ENCODE measurements around the gene ETV2.
"Not testable (repeated sequence)": the region's sequence is repeated elsewhere in the genome, so short reads cannot be mapped to it uniquely, and the experiment has no call there.

Gene ETV2

DNA sequence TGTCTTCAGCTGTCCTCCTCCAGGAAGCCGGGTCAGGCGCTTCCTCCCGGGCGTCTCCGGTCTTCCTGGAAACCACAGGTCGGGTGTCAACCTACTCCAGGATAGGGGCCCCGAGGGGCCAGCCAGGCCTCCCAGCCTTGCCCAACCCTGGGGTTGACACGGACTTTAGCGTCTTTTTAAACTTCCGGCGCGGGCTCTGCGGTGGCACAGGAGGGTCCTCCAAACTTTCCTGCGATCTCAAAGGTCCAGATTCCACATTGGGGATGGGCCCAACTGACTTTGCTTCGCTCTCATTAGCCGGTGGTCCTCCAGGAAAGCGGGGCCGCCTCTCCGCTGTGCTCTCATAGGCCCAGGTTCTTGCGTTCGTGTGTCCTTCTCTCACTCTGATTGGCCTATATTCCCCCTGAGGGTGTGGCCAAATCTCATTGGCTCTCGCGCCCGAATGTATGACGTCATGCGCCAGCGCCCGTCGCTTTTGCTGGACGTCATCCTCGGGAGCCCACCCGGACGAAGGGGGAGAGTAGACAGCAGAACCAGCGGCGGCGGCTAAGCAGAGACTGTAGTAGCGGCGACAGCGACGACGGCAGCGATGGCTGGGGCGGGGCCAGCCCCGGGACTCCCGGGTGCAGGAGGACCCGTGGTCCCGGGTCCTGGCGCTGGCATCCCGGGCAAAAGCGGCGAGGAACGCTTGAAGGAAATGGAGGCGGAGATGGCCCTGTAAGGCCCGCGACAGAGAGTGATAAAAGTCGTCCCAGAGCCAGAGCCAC lies 12.8 kb upstream of the ETV2 start, which contains the start of gene RBM42:
Gene RBM42, plus strand, starts transcription at position 472 of the 767 bp plus-strand sequence. Its CDS starts 118 bp downstream, at position 590.
- peak; percentile 96 for DNase-seq

DNA sequence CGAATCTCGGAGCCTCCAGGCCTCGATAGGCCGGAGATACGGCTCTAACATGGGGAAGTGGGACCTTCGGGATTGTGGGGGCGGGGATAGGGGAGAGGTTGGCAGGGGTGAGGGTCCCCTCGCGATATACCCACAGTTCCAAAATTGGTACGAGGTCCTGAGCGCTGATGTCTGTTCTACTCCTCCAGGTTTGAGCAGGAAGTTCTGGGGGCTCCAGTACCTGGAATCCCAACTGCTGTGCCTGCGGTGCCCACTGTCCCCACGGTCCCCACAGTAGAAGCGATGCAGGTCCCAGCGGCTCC lies 12.3 kb upstream of the ETV2 start:
- no peak for DNase-seq

DNA sequence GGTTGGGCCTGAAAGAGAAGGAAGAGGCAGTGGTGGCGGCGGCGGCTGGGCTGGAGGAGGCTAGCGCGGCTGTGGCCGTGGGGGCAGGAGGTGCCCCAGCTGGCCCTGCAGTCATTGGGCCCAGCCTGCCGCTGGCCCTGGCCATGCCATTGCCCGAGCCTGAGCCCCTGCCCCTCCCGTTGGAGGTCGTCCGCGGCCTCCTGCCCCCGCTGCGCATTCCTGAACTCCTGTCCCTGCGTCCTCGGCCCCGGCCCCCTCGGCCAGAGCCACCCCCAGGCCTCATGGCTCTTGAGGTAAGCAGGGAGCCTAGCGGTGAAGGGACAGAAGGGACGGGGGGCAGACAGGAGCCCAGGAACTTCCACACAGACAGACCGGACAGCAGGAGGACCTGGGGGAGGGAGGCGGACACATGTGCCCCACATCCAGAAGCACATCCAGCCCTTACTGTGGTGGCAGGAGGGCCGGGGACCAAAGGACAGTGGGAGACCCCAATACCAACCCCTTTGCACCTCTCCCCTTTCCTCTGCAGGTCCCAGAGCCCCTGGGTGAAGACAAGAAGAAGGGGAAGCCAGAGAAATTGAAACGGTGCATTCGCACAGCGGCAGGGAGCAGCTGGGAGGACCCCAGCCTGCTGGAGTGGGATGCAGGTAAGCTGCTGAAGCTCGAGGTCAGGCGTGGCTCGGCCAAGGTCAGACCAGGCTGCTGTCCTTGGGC lies 7.7 kb upstream of the ETV2 start:
- no peak for DNase-seq

DNA sequence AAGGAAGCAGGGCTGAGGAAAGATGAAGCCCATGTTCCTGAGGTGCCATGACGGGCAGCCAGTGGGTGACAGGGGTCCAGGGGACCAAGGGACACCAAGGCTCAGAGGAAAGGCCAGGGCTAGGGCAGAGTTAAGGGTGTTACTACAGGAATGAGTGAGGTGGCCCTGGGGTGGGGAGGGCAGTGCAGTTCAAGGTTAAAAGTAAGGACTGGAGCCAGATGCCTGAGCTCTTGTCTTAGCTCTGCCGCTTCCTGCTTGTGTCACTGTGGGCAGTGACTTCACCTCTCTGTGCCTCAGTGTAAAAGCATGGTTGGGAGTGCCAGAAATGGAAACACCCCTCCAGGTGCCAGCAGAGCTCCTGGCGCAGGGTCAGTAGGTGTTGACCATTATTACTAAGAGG lies 4.9 kb upstream of the ETV2 start:
- DNase-seq = no peak

DNA sequence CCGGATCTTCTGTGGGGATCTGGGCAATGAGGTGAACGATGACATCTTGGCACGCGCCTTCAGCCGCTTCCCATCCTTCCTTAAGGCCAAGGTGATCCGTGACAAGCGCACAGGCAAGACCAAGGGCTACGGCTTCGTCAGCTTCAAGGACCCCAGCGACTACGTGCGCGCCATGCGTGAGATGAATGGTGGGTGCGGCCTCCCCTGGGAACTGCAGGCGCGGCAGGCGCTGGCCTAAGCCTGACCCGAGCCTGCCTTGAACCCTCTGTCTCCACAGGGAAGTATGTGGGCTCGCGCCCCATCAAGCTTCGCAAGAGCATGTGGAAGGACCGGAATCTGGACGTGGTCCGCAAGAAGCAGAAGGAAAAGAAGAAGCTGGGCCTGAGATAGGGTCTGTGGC lies 4.4 kb upstream of the ETV2 start:
- DNase-seq = no peak

DNA sequence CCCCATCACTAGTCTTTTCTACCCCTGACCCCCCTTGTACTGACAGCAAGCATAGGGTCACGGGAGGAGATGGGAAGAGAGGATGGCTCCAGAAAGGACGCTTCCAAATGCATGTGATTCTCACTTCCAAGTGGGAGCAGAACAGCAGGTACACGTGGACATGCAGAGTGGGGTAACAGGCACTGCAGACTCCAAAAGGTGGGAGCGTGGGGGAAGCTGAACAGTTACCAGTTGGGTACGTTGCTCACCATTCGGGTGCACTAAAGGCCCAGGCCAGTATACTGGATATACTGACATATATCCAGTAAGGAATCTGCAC lies 2.3 kb upstream of the ETV2 start:
- no peak for DNase-seq

DNA sequence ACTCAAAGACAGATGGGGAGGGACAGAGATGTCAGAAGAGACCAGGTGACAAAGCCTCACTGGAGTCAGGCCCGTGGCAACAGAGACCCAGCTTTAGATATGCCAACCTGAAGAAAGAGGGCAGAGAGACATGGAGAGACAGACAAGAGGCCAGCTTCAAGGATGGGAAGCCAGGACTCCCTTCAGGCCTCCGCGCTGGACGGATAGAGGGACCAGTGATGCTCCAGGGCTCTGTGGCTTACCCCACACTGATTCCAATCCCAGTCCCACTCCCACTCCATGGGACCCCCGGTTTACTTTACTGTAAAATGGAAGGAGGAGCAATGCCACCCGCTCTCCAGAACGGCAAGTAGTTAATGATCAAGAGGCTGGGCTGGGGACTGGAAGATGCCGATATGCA lies 1.7 kb upstream of the ETV2 start:
- DNase-seq = no peak

DNA sequence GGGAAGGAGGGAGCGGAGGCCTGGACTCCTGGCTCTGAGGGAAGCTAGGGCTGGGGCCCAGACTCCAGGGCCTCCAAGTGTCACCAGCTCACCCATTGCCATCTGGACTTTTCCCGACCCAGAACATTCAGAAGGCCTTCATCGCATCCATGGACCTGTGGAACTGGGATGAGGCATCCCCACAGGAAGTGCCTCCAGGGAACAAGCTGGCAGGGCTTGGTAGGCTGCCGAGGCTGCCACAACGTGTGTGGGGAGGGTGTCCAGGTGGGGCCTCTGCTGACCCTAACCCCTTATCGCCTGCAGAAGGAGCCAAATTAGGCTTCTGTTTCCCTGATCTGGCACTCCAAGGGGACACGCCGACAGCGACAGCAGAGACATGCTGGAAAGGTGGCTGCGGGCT lies 767 bp downstream of the ETV2 start:
- no peak for DNase-seq

DNA sequence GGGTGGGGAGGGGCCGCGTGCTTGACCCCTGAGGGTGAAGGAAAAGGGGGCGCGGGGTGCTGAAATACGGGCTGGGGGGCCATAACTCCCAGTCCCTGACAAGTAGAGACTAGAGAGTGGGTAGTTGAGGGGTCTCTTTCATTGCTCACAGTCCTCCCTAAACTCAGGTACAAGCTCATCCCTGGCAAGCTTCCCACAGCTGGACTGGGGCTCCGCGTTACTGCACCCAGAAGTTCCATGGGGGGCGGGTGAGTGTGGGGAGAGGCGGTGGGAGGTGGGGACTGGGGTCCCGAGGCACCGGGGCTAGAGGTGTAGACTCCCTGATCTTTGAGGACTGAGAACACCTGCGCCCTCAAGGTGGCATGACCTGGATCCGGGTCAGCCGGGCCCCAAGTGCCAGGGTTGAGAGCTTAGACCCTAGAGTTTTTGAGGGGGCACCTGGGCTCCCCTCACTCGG lies 1.3 kb downstream of the ETV2 start:
- DNase-seq = no peak

DNA sequence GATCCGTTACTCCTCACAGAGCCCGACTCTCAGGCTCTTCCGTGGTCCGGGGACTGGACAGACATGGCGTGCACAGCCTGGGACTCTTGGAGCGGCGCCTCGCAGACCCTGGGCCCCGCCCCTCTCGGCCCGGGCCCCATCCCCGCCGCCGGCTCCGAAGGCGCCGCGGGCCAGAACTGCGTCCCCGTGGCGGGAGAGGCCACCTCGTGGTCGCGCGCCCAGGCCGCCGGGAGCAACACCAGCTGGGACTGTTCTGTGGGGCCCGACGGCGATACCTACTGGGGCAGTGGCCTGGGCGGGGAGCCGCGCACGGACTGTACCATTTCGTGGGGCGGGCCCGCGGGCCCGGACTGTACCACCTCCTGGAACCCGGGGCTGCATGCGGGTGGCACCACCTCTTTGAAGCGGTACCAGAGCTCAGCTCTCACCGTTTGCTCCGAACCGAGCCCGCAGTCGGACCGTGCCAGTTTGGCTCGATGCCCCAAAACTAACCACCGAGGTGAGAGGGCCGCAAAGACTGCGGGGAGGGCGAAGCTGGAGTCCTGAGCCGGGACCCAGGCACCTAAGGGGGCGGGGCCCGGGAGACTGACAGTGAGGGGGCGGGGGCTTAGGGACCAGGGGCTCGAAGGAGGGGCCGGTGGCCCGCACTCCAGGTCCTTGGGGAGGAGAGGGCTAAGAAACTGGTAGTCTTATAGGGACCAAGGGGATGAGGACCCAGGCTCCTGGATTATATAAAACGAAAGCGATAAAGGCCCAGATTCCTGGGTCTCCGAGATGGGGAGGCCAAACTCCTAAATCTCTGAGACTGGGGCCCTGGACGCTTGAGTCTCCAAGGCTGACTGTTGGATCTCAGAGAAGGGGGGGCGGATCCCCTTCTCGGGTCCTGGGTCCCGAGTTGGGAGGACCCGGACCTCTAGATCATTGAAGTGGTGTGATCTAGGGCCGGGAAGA lies 2.0 kb downstream of the ETV2 start:
- DNase-seq = peak; percentile 71

DNA sequence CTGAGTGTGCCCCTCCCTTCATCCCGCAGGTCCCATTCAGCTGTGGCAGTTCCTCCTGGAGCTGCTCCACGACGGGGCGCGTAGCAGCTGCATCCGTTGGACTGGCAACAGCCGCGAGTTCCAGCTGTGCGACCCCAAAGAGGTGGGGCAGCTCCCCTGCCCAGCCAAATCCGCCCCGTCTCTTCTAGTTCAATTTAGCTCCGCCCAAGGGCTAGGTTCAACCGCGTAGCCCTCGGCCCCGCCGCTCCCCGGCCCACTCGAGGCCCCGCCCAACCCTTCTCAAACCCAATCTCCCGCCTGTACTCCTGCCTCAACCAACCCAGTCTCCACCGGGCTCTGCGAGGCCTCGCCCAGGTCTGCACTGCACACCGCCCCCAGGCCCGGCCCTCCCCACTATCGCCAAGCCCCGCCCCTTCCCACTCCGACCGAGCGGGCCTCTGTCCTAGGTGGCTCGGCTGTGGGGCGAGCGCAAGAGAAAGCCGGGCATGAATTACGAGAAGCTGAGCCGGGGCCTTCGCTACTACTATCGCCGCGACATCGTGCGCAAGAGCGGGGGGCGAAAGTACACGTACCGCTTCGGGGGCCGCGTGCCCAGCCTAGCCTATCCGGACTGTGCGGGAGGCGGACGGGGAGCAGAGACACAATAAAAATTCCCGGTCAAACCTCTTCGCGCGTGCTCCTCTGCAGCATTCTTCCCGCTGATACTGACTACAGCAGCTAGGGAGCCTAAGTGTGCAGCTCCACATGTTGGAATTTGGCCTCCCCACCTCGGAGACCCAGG lies 2.9 kb downstream of the ETV2 start:
- DNase-seq = peak; percentile 94

DNA sequence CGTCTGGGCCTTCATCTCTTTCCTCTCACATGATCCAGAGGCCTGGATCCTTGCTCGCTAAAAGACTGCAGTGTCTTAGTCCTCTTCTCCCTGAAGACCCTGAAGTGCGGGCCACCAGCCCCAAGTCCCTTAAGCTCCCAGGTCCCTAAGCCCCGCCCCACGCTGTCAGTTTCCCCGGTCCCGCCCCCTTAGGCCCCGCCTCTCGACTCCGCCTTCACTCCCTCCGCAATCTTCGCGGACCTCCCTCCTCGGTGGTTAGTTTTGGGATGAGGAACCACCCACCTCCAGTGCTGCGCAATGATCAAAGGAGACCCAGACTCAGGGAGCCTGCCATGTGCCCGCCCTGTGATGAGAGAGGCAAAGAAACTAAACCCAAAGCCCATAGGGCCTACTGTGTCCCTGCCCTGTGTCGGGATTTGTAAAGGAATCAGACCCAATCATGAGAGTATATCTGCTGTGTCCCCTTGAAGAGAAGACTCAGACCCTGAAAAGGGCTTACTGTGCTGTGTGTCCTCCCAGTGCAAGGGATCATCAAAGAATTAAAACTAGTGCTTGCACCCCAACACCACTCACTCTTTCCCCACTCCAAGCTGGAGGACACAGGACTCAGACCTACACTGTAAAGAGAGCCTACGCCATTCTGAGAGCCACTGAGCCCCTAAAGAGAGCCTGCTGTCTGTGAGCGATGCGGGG lies 3.6 kb downstream of the ETV2 start:
- DNase-seq = peak; percentile 56

DNA sequence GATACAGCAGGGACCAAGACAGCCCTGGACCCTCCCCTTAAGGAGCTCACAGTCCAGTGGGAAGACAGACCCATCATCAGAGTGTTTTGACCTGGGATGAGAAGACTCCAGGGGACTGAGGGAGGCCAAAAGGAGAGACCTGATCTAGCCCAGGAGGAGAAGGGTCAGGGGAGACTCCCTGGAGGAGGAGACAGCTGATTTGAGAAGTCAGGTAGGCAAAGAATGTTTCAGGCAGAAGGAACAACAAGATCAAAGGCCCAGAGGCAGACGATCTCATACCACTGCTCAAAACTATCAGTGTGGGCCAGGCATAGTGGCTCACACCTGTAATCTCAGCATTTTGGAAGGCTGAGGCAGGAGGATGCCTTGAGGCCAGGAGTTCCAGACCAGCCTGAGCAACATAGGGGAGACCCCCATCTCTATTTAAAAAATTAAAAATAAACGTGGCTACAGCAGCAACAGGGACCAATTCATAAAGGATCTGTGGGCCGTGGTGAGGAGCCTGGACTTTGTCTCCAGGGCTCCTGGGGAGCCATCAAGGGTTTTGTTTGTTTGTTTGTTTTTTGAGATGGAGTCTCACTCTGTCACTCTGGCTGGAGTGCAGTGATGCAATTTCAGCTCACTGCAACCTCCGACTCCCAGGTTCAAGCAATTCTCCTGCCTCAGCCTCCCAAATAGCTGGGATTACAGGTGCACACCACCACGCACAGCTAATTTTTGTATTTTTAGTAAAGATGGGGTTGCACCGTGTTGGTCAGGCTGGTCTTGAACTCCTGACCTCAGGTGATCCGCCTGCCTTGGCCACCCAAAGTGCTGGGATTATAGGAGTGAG lies 4.4 kb downstream of the ETV2 start:
- DNase-seq = no peak

DNA sequence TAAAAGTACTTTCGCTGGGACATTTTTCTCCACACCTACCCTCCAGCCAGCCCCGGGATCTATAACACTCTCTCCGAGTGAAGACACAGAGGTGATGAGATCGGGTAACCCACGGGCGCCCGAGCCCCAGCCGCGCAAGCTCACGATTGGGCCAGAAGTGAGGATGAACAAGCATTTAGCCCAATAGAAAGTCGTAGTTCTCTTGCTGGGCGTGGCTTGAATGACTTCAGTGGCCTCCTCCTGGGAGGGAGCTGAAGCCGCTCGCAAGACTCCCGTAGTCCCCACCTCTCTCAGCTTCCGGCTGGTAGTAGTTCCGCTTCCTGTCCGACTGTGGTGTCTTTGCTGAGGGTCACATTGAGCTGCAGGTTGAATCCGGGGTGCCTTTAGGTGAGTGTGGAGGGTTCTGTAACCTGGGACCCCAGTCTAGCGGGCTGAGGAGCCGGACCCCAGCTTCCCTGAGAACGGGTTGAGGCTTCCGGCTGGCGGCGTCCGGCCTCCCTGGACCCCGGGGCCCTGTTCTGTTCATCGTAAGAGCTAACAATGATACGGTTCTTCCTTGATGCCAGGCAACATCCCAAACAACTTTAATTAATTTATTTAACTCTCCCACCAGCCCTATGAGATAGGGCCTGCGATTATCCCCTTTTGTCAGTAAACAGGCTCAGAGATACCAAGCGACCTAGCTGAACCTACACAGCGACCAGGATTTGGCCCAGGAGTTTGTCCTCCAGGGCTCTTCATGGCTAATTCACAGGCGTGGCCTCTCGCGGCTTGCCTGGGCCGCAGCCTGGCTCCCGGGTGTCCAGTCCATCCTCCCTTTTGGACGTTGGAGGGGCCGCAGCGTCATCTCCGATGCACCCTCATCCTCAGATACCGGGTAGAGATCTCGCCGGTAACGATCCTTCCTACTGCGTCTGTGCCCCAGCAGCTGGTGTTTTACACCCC lies 6.7 kb downstream of the ETV2 start, which contains the start of gene COX6B1:
Gene COX6B1, plus strand, starts transcription at position 307 of the 945 bp plus-strand sequence. CDS start 2,921 bp downstream, outside the sequence.
- peak; percentile 98 for DNase-seq

DNA sequence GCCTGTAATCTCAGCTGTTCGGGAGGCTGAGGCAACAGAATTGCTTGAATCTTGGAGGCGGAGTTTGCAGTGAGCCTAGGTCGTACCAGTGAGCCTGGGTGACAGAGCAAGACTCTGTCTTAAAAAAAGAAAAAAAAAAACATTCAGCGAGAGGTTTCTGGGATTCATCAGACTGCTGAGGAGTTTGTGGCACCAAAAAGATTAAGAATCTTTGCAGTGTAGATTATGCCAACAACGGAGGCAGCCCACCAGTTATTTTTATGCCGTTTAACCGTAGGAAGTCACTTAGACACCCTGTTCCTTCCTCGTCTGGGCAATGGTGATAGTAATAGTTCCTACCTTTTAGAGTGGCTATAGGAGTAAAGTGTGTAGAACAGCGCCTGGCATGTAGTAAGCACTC lies 9.0 kb downstream of the ETV2 start:
- no peak for DNase-seq

DNA sequence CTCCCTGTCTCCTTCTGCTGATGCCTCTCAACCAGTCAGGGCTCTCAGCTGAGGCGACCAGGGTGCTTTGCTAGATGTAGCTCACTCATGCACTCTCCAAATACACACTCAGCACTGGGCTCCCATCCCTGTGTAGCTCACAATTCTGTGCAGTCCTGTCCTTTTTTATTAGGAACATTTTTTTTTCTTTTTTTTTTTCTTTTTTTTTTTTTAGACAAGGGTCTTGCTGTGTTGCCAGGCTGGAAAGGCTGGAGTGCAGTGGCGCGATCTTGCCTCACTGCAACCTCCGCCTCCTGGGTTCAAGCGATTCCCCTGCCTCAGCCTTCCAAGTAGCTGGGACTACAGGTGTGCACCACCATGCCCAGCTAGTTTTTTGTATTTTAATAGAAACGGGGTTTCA lies 13.3 kb downstream of the ETV2 start:
- DNase-seq = not testable (repeated sequence)

DNA sequence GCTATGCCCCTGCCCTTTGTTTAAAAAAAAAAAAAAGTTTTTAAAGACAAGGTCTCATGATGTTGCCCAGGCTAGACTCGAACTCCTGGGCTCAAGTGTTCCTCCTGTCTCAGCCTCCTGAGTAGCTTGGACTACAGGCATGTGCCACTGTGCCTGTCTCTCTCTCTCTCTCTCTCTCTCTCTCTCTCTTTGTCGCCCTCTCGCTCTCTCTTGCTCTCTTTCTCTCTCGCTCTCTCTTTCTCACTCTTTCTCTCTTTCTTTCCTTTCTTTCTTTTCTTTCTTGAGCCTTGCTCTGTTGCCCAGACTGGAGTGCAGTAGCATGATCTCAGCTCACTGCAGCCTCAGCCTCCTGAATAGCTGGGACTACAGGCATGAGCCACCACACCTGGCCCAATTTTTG lies 14.1 kb downstream of the ETV2 start:
- DNase-seq = no peak

DNA sequence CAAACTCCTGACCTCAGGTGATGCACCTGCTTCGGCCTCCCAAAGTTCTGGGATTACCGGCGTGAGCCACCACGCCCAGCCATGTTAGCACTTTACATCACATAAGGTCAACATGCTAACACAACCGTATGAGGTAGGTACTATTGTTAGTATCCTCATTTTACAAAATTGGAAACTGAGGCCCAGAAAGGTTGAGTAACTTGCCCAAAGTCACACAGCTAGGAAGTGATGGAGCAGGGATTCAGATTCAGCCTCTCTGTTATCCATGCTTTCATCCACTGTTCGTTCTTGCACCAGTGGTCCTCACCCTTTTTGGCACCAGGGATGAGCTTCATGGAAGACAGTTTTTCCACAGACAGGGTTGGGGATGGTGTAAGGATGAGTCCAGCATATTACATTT lies 15.2 kb downstream of the ETV2 start:
- DNase-seq = no peak

DNA sequence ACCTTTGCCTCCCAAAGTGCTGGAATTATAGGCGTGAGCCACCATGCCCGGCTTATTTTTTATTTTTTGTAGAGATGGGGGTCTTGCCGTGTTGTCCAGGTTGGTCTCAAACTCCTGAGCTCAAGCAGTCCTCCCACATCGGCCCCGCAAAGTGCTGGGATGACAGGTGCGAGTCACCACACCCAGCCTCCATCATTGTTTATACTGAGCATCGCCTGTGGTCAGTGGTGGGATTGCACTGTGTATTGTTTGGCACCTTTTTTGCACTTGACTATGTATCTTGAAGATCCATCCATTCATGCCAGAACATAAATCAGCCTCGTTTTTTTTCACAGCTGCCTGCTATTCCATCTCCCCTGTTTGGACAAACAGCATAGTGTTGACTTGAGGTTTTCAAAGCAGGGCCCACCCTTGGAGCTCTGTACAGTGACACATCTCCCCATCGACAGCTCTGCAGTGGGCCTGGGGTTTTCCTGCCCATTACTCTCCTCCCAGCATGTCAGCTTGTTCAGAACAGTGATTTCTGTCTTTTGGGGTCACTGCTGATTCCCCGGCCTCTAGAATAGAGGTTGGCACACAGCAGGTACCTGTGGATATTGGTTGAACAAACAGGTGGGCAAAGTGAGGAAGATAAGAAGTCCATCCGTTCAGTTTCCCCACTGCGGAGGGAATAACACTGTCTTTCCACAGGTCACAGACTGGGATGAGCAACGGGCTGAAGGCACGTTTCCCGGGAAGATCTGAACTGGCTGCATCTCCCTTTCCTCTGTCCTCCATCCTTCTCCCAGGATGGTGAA lies 16.6 kb downstream of the ETV2 start:
- no peak for DNase-seq
